Tongue (tissue), 2 donors: Measurements from ENCODE around the gene ITGB8. TPM values are rescaled to one million over a fixed set of nuclear protein-coding genes. Genes with fewer than 3 reads are reported as not detected.
A peak's percentile ranks its signal among the peaks of the same experiment; 100 is the strongest.
"Not testable (repeated sequence)": the region's sequence is repeated elsewhere in the genome, so short reads cannot be mapped to it uniquely, and the experiment has no call there.

Source experiments
- DNase-seq: peaks from one replicate; pipeline ENCODE4 v3.0.0-alpha.2; 2015
- total RNA-seq: library from RNA; depleted of rRNA; stranded (reverse); fragments of >200 nt; gene quantifications from one replicate; pipeline ENCODE4 v1.2.3, GENCODE V29; 2014

The ITGB8 gene
- 27.0 TPM for total RNA-seq

DNA sequence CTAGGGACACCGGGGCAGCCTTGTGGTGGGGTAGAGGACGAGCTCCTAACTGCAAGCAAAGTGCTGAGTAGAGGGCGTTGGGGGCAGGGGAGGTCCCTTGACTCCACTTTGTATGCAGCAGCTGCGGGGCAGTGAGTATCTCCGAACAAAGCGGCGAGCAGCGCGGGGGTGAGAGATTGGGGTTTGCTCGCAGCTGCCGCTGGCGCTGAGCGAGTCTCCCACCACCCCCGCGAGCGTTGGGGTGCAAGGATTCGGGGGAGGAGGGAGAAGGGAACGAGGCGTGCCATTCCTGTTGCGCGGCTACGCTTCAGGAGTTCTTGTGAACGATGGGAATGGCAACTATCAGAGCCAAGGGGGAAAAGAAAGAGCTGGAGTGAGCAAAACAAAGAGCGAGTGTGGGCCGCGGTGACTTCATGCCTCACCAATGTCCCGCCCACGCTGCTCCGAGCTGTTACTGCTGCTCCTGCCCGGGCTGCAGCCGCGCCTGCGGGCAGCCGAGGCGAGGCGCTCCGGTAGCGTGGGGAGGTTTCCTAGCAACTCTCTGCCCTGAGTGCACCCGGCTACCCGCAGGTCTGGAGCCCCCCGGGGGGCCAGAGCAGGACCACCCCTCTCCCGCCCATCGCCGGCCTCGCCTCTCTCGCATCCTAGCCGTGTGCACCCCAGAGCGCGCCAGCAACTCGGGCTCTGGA lies at the start of gene ITGB8:
TSS of gene ITGB8 (plus strand) at position 662 of the 689 bp plus-strand sequence. CDS start 907 bp downstream, outside the sequence.
- DNase-seq, result peak; percentile 94

DNA sequence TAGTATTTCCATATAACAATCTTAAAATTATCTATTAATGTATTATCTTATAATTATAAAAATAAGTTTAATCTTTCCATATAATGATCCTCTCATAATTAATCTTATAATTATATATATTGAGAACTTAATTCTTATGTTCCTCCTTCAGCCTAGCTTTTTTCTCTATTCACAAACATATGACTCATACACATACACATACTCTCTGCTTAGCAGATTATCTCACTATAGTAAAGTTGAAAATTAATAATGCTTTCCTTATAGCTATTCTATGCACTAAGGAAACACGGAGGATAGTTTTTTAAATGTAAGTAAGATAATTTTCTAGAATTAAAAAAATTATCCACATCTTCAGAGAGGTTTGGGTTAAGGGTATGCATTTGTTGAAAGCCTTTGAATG lies 47.7 kb upstream of the ITGB8 start:
- DNase-seq, result no peak

DNA sequence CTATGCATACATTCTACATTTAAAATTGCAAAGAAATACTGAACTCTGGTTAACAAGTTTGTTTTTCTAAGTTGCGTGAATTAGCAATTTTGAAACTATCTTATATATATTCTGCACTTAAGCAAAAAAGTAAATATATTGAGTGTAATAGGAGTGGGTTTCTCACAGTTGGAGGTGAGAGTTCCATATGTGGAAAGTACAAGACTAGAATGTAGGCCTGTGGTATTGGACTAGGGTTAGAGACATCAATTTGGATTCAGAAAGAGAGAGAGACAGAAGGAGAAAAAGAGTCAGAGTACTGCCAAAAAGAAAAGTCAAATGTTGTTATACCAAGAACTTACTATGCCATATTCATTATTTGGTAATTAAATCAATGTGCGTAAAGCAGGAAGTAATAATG lies 47.3 kb upstream of the ITGB8 start:
- no peak for DNase-seq

DNA sequence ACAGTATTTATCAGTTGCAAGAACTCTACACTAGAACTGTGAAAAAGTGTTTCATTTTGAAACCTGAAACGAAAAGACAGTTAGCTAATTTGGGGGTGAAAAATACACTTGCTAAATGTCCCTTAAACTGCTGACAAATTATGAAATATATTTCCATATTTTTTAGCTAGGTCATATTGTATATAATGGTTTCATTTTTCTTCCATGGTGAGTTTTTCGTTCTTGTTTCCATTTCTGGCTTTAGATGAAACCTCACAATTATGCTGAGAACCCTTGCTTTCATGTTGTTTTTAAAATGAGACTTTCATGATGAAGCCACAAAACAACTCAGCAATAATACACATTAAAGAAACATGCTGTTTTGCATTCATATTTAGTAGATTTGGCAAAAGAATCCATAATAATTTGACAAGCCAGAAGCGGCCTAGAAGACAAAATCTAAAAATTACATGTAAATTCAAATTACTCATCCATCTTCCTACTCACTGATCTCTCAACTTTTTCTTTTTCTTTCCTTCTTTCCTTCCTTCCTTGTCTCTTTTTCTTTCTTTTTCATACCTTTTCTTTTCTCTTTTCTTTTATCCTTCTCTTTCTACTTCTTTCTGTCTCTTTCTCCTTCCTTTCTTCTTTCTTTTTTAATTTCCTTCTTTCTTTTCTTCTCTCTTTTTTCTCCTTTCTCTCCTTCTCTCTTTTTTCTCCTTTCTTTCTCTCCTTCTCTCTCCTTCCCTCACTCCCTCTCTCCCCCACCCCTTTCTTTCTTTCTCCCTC lies 46.5 kb upstream of the ITGB8 start:
- no peak for DNase-seq

DNA sequence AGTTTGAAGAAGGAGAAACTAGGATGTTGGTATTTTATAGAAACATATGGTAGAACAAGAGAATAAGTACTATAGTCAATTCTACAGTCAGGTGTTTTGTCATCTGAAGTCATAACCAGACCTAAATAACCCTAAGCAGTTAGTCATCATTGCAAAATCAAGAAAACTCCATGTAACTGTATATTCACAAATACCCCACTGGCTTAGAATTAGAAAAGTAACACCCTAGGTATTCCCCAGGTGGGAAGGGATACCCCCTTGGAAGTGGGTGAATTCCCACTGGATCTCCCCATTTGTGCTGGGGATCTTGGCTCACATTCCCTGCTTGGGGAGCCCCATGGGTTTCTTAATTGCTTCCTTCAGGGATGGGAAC lies 45.9 kb upstream of the ITGB8 start:
- DNase-seq, result no peak

DNA sequence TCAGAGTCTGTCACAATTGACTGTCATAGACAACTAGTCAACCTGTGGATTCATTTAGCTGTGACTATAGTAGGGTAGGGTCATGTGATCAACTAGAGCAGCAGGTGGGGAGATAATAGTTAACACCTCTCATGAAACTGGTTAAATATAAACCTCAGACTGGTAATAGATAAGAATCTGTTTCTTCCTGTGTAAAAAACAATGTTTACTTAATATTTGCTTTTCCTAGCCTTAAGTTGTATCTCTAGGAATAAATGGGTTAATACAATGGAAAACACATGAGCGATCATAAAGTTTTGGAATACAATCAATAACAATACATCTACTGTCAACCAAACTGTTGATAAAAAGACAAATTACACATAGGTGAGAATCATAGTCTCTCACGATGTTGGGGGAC lies 43.4 kb upstream of the ITGB8 start:
- no peak for DNase-seq

DNA sequence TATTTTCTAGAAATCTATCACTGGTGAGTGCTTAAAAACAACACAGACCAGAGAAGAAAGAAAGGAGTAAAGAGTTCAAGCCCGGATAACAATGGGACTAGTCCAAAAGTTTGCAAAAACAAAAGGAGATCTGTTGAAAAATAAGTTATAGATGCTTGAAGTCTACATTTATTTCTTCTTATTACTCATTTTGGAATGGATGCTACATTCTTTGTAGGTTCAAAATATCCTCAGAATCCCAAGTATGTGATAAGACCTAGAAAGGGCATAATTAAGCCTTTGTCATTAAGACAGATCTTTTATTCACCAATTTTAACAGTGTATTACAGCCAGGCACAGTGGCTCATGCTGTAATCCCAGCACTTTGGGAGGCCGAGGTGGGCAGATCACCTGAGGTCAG lies 42.7 kb upstream of the ITGB8 start:
- DNase-seq, result no peak

DNA sequence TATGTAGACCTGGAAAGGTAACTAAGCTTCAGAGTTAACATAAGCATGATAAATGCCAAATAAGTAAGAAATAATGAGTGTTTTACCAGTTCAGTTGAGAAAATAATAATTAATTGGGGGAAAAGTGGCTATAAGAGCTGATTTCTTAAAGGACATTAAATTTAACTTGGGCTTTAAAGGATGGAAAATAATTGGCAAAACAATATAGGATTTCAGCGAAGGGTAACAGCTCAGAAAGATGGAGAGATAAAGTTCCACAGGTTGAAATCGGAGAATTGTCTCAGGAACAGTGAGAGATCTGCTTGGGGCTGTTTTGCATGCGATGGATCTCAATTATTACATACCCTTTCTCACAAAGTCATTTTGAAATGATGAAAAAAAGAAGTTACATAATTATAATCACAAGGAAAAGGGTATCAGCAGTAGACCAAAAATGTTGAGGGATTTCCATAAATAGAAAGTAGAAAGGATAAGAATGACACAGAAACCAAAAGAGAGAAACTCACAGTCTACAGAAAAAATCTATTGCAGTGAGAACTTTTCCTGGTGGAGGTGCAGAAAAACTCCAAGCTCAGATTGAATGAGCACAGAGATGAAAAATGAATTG lies 40.1 kb upstream of the ITGB8 start:
- DNase-seq, result no peak

DNA sequence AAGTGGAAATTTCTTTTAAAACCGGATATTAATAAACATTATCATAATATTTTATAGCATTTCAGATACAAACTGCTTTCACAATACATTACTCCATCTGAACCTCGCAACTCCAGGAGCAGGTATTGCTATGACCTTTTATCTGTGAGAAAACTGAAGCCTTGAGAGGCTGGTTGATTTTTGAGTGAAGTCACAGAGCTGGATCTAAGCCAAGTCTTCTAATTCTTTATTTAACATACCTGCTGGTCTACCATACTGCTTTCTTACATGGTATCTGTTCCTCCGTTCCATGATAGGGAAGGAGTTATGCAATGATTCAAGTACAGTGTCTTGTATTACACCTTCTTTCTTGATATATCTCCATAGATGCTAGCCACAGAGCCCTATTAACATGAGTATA lies 37.4 kb upstream of the ITGB8 start:
- no peak for DNase-seq

DNA sequence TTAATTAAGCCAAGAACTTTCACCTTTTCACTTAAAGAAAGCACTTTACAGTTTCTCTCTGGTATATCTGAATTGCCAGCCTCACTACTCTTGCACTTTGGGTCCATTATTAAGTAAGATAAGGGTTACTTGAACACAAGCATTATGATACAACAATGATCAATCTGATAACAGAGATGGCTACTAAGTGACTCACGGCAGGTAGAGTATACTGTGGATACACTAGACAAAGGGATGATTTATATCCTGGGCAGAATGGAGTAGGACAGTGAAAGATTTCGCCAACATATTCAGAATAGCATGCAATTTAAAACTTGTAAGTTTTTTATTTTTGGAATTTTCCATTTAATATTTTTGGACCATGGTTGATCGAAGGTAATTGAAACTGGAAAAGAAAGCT lies 34.3 kb upstream of the ITGB8 start:
- no peak for DNase-seq

DNA sequence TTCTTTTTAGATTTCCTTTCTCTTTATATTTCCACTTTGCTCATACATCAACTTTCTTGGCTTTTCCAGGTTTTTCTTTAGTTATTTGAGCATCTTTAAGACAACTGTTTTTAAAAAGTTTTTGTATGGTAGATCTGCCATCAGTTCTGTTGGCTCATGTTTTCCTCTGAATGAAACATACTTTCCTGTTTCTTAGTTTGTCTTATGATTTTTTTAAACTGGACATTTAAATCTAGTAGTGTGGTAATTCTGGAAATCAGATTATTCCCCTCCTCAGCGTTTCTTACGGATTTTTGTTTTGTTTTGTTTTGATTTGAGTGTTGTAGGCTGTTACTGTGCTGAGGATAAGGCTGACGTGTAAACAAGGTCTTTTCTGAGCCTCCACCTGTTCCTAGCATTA lies 33.8 kb upstream of the ITGB8 start:
- no peak for DNase-seq

DNA sequence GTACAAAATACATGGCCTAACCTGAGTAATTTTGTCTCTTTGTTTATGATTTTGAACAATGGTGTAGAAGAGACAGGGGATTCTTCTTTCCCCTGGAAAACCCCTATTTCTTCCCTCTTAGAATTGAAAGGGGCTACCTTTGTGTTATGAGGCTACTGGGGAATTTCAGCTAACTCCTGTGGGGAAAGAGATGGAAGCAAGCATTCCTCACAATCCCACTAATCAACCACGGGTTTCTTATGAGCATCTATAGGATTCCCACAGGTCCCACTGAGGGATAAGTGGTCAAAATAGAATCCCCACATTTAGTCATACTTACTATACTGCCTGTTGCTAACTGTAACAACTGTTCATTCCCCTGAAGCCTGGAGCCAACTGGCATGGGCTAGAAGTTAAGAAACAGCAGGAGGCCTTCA lies 32.2 kb upstream of the ITGB8 start:
- DNase-seq, result no peak

DNA sequence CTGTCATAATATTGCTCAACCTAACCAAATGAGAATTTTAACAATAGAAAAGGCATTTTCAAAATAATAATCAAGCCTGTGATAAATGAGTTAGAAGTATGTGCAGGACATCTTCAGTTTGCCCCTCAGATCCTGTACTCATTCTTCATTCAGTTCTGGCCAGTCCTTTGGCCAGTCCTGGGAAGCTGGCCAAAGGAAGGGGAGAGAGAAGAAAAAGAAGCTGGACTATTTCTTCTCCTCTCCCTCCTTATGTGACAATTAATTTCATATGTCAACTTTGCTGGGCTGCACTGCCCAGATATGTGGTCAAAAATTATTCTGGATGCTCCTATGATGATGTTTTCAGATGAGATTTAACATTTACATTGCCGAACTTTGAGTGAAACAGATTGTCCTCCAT lies 31.6 kb upstream of the ITGB8 start:
- DNase-seq, result no peak

DNA sequence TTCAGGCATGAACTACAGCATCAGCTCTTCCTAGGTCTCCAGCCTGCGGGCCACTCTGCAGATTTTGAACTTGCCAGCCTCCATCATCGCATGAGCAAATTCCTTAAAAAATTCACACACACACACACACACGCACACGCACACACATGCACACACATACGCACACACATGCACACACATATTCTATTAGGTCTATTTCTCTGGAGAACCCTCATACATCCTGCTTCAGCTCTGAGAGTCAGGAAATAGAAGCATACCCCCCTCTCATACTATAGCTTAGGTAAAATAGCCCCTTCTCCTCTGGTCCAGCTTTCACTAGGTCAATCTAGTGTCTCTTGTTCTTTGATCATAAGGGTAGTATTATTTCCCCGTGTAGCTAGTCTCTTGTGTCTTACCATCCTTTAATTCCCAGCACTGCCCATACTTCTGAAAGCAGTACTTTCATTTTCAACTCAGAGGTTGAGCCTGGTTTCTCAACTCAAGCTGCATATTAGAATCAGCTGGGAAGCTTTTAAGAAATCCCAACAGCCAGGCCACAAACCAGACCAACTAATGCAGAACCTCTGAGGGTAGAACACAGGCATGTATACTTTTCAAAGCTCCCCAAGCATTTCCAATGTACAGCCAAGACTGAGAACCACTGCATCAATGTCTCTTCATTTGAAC lies 30.9 kb upstream of the ITGB8 start:
- no peak for DNase-seq

DNA sequence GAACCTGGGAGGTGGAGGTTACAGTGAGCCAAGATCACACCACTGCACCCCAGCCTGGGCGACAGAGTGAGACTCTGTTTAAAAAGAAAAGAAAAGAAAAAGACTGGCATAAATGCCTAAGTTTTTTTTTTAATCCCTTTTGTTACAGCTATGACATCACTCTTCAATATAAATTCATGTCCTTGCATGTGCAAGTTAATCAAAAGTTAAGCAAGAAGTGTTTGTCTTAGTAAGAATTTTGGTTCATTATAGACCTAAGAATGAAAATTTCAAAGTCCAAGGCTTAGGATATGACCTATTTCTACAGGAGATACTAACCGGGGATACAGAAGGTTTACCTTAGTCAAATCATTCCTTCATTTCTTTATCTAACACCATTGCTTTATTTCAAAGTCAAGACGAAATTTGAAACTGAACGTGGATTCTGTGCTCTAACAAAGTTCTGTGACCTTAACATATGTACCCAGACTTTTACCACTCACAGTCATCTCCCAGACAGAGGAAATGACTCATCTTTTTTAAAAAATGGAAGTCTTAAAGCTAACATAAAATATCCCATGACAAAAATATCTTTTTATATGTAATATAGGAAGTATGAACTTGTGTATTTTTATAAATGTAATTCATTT lies 29.3 kb upstream of the ITGB8 start:
- DNase-seq, result no peak

DNA sequence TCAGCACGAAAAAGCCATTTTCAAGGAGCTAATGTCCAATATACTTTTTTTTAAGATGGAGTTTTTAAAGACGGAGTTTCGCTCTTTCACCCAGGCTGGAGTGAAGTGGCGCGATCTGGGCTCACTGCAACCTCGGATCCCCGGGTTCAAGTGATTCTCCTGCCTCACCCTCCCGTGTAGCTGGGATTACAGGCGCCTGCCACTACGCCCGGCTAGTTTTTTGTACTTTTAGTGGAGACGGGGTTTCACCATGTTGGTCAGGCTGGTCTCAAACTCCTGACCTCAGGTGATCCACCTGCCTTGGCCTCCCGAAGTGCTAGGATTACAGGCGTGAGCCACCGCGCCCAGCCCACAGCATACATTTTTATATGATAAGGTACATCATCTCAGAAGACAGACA lies 28.4 kb upstream of the ITGB8 start:
- not testable (repeated sequence) for DNase-seq

DNA sequence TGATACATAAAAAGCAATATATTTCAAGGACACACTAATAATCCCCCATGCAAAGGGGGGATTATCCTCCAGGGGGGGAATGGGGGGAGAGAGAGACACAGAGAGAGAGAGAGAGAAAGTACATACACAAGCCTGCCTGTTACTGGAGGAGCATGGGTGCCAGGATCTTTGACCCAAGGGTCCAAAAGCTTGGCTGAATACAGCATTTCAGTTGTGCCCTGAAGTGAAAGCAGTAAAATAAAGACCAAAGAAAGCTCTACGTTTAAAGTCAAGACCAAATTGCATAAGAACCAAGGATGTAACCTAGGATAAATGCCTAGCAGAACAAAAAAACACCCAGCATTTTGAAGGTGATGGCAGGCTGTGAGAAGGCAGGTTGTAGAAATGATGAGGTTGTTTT lies 27.8 kb upstream of the ITGB8 start:
- DNase-seq, result no peak

DNA sequence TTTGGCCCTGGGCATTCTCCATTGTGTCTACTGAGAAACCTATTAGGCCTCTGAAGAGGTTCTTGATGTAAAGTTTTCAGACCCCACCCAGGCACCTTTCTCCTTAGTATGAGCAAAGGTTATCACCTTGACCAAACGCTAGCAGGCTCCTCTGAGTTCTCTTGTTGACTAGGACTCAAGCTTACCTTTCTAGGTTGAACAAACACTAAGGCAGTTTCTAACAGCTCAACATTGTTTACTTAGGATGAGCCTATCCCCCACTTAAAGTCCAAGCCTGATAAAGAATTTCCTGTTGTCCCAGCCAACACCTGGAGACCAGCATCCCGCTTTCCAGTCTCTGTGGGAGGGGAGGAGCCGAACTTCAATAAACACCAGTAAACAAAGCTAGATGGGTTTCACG lies 26.3 kb upstream of the ITGB8 start:
- no peak for DNase-seq

DNA sequence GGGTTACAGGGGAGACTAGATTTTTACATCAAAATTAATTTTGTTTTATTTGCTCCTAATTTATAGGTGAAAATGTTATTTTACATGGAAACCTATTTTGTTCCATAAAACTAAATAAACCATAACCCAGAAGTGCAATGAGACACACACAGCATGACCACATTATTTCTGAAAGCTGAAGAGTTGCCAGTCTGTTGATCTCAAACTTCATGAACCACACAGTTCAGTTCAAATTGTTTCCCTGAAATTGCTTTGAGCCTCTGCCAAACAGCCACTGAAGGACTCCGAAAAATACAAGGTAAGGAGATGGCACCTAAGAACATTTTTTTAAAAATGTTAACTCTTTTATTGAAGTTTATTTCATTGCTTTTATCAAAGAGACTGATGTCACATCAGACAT lies 25.0 kb upstream of the ITGB8 start:
- DNase-seq, result no peak

DNA sequence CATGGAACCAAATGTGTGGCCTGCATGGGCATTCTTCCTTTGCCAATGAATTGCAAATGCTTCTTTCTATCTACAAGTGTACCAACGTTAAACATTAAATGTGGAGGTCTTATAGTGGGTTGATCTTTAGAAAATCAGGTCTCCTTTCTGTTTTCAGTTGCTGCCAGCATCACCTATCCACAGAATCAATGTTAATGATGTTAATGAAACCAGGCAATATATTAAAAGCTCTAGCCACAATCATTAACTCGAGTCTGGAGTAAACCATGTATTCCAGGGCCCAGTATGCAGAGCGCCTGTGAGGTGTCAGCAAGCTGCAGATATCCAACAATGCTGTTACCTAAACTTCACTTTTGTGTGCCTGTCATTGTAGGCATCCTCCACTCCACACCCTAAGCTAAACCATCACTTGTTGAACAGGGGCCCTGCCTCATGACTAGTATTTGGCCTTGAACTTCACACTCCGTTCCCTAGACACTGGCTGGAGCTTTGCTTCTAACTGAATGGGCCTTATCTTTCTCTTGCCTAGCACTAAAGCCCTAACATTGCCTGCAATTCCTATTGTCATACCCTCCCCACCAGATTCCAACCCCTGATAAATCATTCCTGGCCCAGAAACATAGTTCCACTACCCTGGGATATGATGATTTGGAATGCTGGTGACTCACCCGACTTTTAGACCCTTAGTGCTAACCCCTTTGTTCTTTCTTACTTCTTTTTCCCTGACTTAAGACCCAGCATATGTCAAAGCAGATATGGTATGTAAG lies 24.3 kb upstream of the ITGB8 start:
- DNase-seq, result no peak

DNA sequence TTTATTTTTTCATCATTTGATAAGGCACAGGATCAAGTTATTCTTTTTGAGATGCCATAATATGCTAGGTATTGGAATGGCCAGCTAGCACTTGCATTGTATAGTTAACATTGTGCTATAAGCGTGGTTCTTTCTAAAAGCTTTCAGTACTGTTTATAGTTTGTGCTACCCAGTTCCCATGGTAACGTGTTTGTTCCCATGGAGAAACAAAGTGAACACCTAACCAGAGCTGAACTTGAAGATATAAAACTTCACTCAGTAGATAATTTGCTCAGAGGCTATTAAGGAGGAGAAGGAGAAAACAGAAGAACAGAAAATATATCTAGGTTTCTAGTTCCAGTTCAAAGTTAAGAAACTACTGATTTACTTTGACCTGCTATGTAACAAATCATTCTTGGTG lies 23.6 kb upstream of the ITGB8 start:
- peak; percentile 54 for DNase-seq

DNA sequence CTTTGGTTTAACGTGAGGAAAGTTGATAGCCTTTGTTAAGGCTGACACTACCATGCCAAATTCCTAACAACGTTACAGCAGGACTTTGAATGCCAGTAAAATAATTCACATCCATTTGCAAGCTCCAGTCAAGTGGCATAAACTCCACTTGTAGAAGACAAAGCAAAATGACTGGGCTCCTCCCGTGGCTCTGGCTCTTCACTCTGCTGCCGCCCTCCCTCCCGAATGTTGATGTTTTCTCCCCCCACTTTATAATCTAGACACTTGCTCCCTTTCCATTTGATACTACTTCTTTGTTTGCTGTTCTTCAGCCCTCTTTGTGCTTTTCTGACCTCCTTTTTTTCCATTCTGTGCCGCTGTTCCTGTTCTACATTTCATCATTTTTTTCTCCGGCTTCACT lies 22.8 kb upstream of the ITGB8 start:
- peak; percentile 30 for DNase-seq
